Sigmoid colon (tissue), 7 donors: ENCODE measurements around the gene GUCY1A2. TPM values are rescaled to one million over a fixed set of nuclear protein-coding genes. Genes with fewer than 3 reads are reported as not detected.

Experiments
- DNase-seq: peaks from one replicate; pipeline ENCODE4 v3.0.0-alpha.2; 2019
- H3K27ac ChIP-seq, 4 donors: fragments of 200-600 bp; sonication (generic); one replicate each; pipeline ENCODE4 v1.5.1; 2016 to 2019; ENCODE audit warnings: mild to moderate bottlenecking in 1 of 4
- H3K27me3 ChIP-seq, 3 donors: fragments of 200-600 bp; sonication (generic); one replicate each; pipeline ENCODE4 v1.5.1; 2019; ENCODE audit warnings: mild to moderate bottlenecking in 1 of 3
- H3K36me3 ChIP-seq, 4 donors: fragments of 200-600 bp; sonication (generic); one replicate each; pipeline ENCODE4 v1.5.1; 2016 to 2019
- H3K4me1 ChIP-seq, 4 donors: fragments of 200-600 bp; sonication (generic); one replicate each; pipeline ENCODE4 v1.5.1; 2017 to 2019
- H3K4me3 ChIP-seq, 4 donors: fragments of 200-600 bp; sonication (generic); one replicate each; pipeline ENCODE4 v1.5.1; 2017 to 2019; ENCODE audit warnings: mild to moderate bottlenecking in 2 of 4, moderate library complexity in 1 of 4
- H3K9me3 ChIP-seq, 4 donors: fragments of 200-600 bp in 3 of 4; sonication (generic) in 3 of 4; one replicate each; pipeline versions ENCODE4 v1.5.1 to v1.6.1; 2013 to 2019
- EP300 ChIP-seq, 4 donors: sonication (generic); formaldehyde crosslinking; IDR thresholded peaks; one replicate each; pipeline ENCODE4 v1.6.1; 2017; ENCODE audit warnings: antibody characterized with exemption in 4 of 4
- POLR2A ChIP-seq, 2 donors: fragments of 450-650 bp; IDR thresholded peaks; one replicate each; pipeline ENCODE4 v1.6.1; 2016; ENCODE audit warnings: antibody characterized with exemption in 2 of 2, mild to moderate bottlenecking in 2 of 2, moderate library complexity in 2 of 2
- POLR2AphosphoS5 ChIP-seq, 4 donors: sonication (generic); formaldehyde crosslinking; IDR thresholded peaks; one replicate each; pipeline ENCODE4 v1.6.1; 2017; ENCODE audit warnings: antibody characterized with exemption in 4 of 4
- WGBS, 2 donors: extraction: QIAGEN DNeasy Blood & Tissue Kit; methylation state at CpG; one replicate each; pipeline ENCODE4 v1.1.7; 2013; 5-methylcytosine and 5-hydroxymethylcytosine counted together
- intact Hi-C: fragments of 100-400 bp; cut with DNase I; formaldehyde crosslinking; loops from one replicate; pipeline ENCODE4 v1.15.1; 2023
- polyA plus RNA-seq, 3 donors: library from polyadenylated mRNA; stranded (reverse); fragments of 200-250 nt; gene quantifications; one replicate each; pipeline ENCODE4 v1.2.3, GENCODE V29; 2013
- total RNA-seq, 4 donors: library from RNA; depleted of rRNA; stranded (reverse); fragments of >200 nt; gene quantifications; one replicate each; pipeline ENCODE4 v1.1.0, GENCODE V29; 2016
- TF ChIP-seq, protein P1 (sequence below), 4 experiments: fragments of 450-650 bp in 3 of 4; fragments of 200-600 bp in 1 of 4; IDR thresholded peaks; one replicate each; pipeline ENCODE4 v1.5.1; 2016 to 2019; ENCODE audit warnings: antibody characterized with exemption in 4 of 4, mild to moderate bottlenecking in 3 of 4, moderate library complexity in 2 of 4
- donor health status: healthy with polysubstance abuse.
- donor health status: Bipolar disorder and iron deficiency.
- donor health status: healthy.

GUCY1A2 gene
- total and polyA plus RNA-seq, 7 donors, result under 0.01 to 2.9 (median 1.6) TPM; not detected in 1

DNA sequence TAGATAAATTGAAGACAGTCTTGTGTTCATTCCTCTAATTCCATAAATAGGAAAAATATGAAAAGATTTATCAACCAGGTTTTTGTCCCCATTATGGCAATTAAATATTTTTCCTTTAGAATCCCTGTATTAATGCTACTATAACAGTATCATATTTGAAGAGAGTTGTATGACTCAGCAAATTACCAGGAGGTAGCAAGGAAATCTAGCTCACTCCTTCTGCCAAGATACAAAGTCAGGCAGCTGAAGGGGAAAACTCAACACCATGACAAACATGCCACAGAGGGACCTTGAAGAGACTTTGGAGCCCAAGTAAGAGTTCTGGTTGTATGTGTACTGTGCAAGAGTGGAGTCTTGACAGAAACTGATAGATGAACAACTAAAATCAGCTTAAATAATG lies 143.3 kb downstream of the GUCY1A2 start:
- H3K27ac ChIP-seq, result no peak overlapping the region
- H3K4me1 ChIP-seq, result no peaks in the 10 kb centered on the region
- H3K9me3 ChIP-seq, result no peaks in the 10 kb centered on the region
- H3K27me3 ChIP-seq, result no peaks in the 10 kb centered on the region
- TF ChIP-seq, protein P1, sequence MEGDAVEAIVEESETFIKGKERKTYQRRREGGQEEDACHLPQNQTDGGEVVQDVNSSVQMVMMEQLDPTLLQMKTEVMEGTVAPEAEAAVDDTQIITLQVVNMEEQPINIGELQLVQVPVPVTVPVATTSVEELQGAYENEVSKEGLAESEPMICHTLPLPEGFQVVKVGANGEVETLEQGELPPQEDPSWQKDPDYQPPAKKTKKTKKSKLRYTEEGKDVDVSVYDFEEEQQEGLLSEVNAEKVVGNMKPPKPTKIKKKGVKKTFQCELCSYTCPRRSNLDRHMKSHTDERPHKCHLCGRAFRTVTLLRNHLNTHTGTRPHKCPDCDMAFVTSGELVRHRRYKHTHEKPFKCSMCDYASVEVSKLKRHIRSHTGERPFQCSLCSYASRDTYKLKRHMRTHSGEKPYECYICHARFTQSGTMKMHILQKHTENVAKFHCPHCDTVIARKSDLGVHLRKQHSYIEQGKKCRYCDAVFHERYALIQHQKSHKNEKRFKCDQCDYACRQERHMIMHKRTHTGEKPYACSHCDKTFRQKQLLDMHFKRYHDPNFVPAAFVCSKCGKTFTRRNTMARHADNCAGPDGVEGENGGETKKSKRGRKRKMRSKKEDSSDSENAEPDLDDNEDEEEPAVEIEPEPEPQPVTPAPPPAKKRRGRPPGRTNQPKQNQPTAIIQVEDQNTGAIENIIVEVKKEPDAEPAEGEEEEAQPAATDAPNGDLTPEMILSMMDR (IDR thresholded peaks at IDR 0.05), result no peak
- no peak for TF ChIP-seq EP300 (IDR thresholded peaks at IDR 0.05)
- no peak for TF ChIP-seq POLR2A (IDR thresholded peaks at IDR 0.05)
- TF ChIP-seq POLR2AphosphoS5 (IDR thresholded peaks at IDR 0.05), result no peak
- no peak for DNase-seq
- H3K4me3 ChIP-seq, result no peak overlapping the region
- H3K36me3 ChIP-seq, result no peaks in the 10 kb centered on the region
- intact Hi-C loops, result no loop called here

DNA sequence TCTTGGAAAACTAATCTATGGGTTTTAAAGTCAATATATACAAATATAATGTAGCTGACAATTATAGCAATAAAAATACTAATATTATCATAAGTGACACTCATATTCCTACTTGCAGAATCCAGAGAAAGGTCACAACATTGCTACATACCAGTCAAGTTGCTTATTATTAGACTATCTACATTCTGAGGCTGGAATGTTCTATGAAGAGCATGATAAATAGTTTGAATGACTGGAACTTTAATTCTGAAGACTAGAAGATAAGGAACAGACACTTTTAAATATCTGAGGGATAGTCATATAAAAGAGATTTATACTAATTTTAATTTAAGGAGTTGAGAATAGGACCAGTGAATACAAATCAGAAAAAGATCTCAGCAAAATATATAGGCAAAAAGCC lies 146.0 kb downstream of the GUCY1A2 start:
- intact Hi-C loops, result no loop called here
- no peak for DNase-seq
- Histone ChIP-seq H3K4me1 (no peaks in the 10 kb centered on the region), H3K36me3 (no peaks in the 10 kb centered on the region), H3K27me3 (no peaks in the 10 kb centered on the region), H3K9me3 (no peaks in the 10 kb centered on the region), H3K27ac (no peak overlapping the region), H3K4me3 (no peak overlapping the region)
- TF ChIP-seq, protein P1 (IDR thresholded peaks at IDR 0.05), result no peak
- TF ChIP-seq EP300 (IDR thresholded peaks at IDR 0.05) (no peak), POLR2AphosphoS5 (IDR thresholded peaks at IDR 0.05) (no peak), POLR2A (IDR thresholded peaks at IDR 0.05) (no peak)

DNA sequence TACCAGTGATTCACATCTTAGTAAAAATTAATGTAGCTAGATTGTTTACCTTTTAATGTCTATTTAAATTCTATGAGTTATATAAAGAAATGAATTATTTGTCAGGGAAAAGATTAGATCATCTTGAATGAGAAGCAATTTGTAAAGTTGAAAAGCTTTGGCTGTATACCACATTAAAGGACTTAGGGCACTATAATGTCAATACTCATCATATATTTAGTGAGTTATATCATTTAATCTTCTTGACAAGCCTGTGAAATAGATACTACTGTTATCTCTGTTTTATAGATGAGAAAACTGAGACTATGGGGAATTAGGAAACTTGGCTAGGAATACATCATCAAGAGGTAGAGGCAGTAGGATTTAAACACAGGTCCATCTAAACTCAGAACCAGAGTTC lies 160.1 kb downstream of the GUCY1A2 start:
- DNase-seq, result no peak
- TF ChIP-seq, protein P1 (IDR thresholded peaks at IDR 0.05), result no peak
- TF ChIP-seq POLR2A (IDR thresholded peaks at IDR 0.05) (no peak), POLR2AphosphoS5 (IDR thresholded peaks at IDR 0.05) (no peak), EP300 (IDR thresholded peaks at IDR 0.05) (no peak)
- intact Hi-C loops, result no loop called here
- H3K27ac ChIP-seq, result no peak overlapping the region
- H3K27me3 ChIP-seq, result no peaks in the 10 kb centered on the region
- H3K36me3 ChIP-seq, result no peaks in the 10 kb centered on the region
- no peaks in the 10 kb centered on the region for H3K4me1 ChIP-seq
- peaks cover 0 to 3% (median 0%) of the 10 kb centered on the region in 4 donors for H3K9me3 ChIP-seq
- H3K4me3 ChIP-seq, result no peak overlapping the region

DNA sequence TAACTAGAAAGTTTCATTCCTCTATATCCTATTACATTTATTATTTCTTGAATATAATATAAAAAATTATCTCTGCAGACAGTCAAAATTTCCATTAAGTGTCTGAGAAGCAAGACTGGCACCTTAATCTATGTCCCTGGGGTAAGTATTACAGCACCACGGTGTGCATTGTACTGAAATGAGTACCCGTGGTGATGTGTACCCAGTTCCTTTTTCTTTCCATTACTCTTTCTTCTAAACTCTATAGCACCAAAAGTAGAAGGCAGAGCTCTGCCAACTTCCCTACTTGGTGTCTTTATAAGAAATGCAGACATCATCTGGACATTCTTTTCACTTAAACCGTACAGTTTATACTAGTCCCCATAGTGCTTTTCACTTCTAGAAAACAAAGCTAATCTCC lies 161.7 kb downstream of the GUCY1A2 start:
- intact Hi-C loops, result no loop called here
- WGBS, 2 donors, result 73 to 84% methylated on average over 3 of the region's 3 CpGs

DNA sequence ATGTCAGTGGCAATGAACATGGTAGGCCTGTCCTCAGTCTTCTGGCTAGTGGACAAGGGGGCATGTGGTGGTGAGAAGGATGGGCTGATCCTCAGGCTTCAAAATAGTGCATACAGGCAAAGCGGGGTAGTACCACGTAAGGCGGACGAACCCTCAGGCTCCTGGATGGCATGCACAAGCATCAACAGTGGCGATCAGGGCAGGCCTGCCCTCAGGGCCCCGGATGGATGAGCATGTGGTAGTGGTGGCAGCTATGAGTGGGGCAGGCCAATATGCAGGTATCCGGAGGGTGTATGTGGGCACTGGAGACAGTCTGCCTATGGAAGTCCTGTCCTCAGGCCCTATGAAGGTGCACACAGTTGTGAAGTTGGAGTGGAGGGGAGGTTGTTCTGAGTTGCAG lies 163.8 kb downstream of the GUCY1A2 start:
- WGBS, 2 donors, result 86 to 98% methylated on average over 7 of the region's 7 CpGs
- no peaks in the 10 kb centered on the region for H3K4me1 ChIP-seq
- TF ChIP-seq EP300 (IDR thresholded peaks at IDR 0.05) (no peak), POLR2AphosphoS5 (IDR thresholded peaks at IDR 0.05) (no peak), POLR2A (IDR thresholded peaks at IDR 0.05) (no peak)
- TF ChIP-seq, protein P1 (IDR thresholded peaks at IDR 0.05), result no peak
- no peak overlapping the region for H3K4me3 ChIP-seq
- no peak for DNase-seq
- no peaks in the 10 kb centered on the region for H3K36me3 ChIP-seq
- no peaks in the 10 kb centered on the region for H3K27me3 ChIP-seq
- H3K27ac ChIP-seq, result no peak overlapping the region
- H3K9me3 ChIP-seq, result peaks cover 0 to 3% (median 0%) of the 10 kb centered on the region in 4 donors
- intact Hi-C loops, result no loop called here

More for the DNA sequence above, 161.7 kb downstream of the GUCY1A2 start:
- Histone ChIP-seq H3K27ac (no peak overlapping the region), H3K4me1 (no peaks in the 10 kb centered on the region), H3K36me3 (no peaks in the 10 kb centered on the region), H3K27me3 (no peaks in the 10 kb centered on the region), H3K9me3 (peaks cover 0 to 3% (median 0%) of the 10 kb centered on the region in 4 donors), H3K4me3 (no peak overlapping the region)
- TF ChIP-seq EP300 (IDR thresholded peaks at IDR 0.05) (no peak), POLR2AphosphoS5 (IDR thresholded peaks at IDR 0.05) (no peak), POLR2A (IDR thresholded peaks at IDR 0.05) (no peak)
- TF ChIP-seq, protein P1 (IDR thresholded peaks at IDR 0.05), result no peak
- DNase-seq, result no peak
